Loucy (cell line): ENCODE results near the gene SDK2.

Experiments
- CTCF ChIP-seq: fragments of 200-600 bp; sonication (generic); conservative IDR thresholded peaks from 2 replicates; pipeline ENCODE4 v1.5.1; 2014; ENCODE audit warnings: mild to moderate bottlenecking, antibody characterized with exemption, low read length
- EZH2phosphoT487 ChIP-seq: fragments of 200-600 bp; IDR thresholded peaks from 2 replicates; pipeline ENCODE4 v1.6.1; 2018; ENCODE audit warnings: antibody characterized with exemption, mild to moderate bottlenecking, moderate library complexity, borderline replicate concordance

GRCh38 chr17:73625006-73625405, 19.2 kb downstream of the SDK2 start:
- no peak for TF ChIP-seq CTCF
- TF ChIP-seq EZH2phosphoT487 = no peak
